Measurements from ENCODE around the gene SPAG7. TPM values are rescaled to one million over a fixed set of nuclear protein-coding genes. Genes with fewer than 3 reads are reported as not detected.

Gene SPAG7
- polyA plus RNA-seq, 1 of the 3 experiments (the other 2 are of a cell fraction): 133 TPM

DNA sequence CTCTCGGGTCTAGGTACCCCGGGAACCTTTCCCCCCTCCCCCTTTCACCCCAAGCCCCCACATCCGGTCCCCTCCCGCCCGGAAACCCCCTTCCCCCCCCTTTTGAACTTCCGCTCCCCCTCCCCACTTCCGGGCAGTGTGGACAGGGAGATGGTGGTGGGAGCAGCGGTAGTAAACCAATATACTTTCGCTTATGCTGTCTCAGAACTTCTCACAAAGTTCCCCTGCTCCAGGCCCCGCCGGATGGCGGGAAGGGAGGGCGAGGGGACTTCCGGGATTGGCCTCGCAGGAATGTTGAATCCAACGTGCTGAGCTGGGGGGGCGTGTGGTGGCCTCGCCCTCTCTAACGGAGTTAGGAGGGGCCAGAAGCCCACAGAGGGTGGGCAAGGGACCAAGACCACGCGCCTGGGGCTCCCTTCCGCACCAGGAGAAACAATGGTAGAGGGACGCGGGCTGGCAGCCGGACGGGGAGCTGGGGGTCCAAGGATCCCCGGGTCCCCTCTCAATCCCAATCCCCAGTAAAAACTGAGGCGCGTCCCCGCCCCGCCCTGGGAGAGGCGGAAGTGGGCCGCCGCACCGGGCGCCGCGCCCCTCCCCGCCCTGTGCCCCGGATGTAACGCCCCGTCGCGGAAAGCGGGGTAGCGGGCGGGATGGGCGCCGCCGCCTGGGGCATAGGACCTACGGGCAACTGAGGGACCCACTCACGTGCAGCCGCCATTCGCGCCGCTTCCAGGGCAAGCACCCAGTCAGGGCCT lies 20.0 kb downstream of the SPAG7 start:
- Histone ChIP-seq H3F3A (replicated peaks; ENCODE audit: insufficient read depth) (peaks cover 63% of the 10 kb centered on the region), H3K4me1 (ENCODE audit: control insufficient read depth in 1 of 2, insufficient read depth in 2 of 2, low read depth in 1 of 2, low read length in 1 of 2) (peaks cover 23 to 44% of the 10 kb centered on the region in 2 experiments), H3K4me2 (peak overlapping the region; percentile 98), H3K27me3 (ENCODE audit: insufficient read depth) (no peaks in the 10 kb centered on the region), H2AFZ (ENCODE audit: low read depth) (no peak overlapping the region), H3K27ac (ENCODE audit: low read depth in 2 of 2, low read length in 1 of 2) (peak overlapping the region; percentile 97 to 100), H3K9me3 (no peaks in the 10 kb centered on the region), H3K79me2 (ENCODE audit: insufficient read depth) (peaks cover 82% of the 10 kb centered on the region), H3K4me3 (ENCODE audit: low read depth in 2 of 2, low read length in 1 of 2) (peak overlapping the region; percentile 79 to 99), H3K36me3 (replicated peaks in 1 of 2; ENCODE audit: control insufficient read depth in 1 of 2, insufficient read depth in 2 of 2, low read length in 1 of 2) (peaks cover 33 to 39% of the 10 kb centered on the region in 2 experiments), H3K9ac (peak overlapping the region; percentile 99), H3K9me2 (no peaks in the 10 kb centered on the region), H4K20me1 (ENCODE audit: insufficient read depth) (peaks cover 45% of the 10 kb centered on the region)
- CTCF ChIA-PET: interaction anchor here (0.7 to 1.5 kb wide), 5 partner anchors 13 to 59 kb away, joined by 3 to 4 read pairs (median 3); no protein-coding TSS in a partner anchor
- POLR2A ChIA-PET: interaction anchor here (0.7 to 4.3 kb wide), 2 partner anchors 20 to 39 kb away, joined by 4 to 32 read pairs; partner anchors contain the start of gene SPAG7
- DNase-seq: peak; percentile 81
- WGBS (ENCODE audit: low lambda C conversion rate): 2% methylated on average over 13 of the region's 56 CpGs
- TF ChIP-seq SIN3A (IDR thresholded peaks at IDR 0.05; ENCODE audit: borderline replicate concordance, low read depth, low read length) (peak; percentile 71; the same call in 1 of the 2 replicates), EP300 (IDR thresholded peaks at IDR 0.05; ENCODE audit: borderline replicate concordance in 1 of 2, low read depth in 1 of 2, low read length in 1 of 2) (no peak), RAD21 (IDR thresholded peaks at IDR 0.05; ENCODE audit: low read length) (no peak), MXI1 (IDR thresholded peaks at IDR 0.05; ENCODE audit: low read depth, low read length) (peak; percentile 67; the same call in 1 of the 2 replicates), CHD2 (IDR thresholded peaks at IDR 0.05; ENCODE audit: low read length, partially characterized antibody) (no peak), EZH2phosphoT487 (IDR thresholded peaks at IDR 0.05; ENCODE audit: borderline replicate concordance, low read depth) (no peak), RCOR1 (IDR thresholded peaks at IDR 0.05; ENCODE audit: low read length) (no peak), NRF1 (IDR thresholded peaks at IDR 0.05; ENCODE audit: low read depth, low read length) (no peak), RFX5 (IDR thresholded peaks at IDR 0.05; ENCODE audit: low read length) (no peak), TCF12 (IDR thresholded peaks at IDR 0.05) (no peak), POLR2AphosphoS5 (IDR thresholded peaks at IDR 0.05; ENCODE audit: low read depth, low read length) (peak; percentile 65), ELF1 (IDR thresholded peaks at IDR 0.05) (peak; percentile 69), FOXJ3 (CRISPR knock-in tag; IDR thresholded peaks at IDR 0.05) (no peak), JUND (IDR thresholded peaks at IDR 0.05) (no peak), YY1 (IDR thresholded peaks at IDR 0.05; ENCODE audit: low read depth) (no peak), SMC3 (IDR thresholded peaks at IDR 0.05; ENCODE audit: low read depth, low read length) (no peak)
- TF ChIP-seq, protein P1, sequence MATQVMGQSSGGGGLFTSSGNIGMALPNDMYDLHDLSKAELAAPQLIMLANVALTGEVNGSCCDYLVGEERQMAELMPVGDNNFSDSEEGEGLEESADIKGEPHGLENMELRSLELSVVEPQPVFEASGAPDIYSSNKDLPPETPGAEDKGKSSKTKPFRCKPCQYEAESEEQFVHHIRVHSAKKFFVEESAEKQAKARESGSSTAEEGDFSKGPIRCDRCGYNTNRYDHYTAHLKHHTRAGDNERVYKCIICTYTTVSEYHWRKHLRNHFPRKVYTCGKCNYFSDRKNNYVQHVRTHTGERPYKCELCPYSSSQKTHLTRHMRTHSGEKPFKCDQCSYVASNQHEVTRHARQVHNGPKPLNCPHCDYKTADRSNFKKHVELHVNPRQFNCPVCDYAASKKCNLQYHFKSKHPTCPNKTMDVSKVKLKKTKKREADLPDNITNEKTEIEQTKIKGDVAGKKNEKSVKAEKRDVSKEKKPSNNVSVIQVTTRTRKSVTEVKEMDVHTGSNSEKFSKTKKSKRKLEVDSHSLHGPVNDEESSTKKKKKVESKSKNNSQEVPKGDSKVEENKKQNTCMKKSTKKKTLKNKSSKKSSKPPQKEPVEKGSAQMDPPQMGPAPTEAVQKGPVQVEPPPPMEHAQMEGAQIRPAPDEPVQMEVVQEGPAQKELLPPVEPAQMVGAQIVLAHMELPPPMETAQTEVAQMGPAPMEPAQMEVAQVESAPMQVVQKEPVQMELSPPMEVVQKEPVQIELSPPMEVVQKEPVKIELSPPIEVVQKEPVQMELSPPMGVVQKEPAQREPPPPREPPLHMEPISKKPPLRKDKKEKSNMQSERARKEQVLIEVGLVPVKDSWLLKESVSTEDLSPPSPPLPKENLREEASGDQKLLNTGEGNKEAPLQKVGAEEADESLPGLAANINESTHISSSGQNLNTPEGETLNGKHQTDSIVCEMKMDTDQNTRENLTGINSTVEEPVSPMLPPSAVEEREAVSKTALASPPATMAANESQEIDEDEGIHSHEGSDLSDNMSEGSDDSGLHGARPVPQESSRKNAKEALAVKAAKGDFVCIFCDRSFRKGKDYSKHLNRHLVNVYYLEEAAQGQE (IDR thresholded peaks at IDR 0.05; ENCODE audit: low read depth, low read length): no peak
- TF ChIP-seq, protein P2, sequence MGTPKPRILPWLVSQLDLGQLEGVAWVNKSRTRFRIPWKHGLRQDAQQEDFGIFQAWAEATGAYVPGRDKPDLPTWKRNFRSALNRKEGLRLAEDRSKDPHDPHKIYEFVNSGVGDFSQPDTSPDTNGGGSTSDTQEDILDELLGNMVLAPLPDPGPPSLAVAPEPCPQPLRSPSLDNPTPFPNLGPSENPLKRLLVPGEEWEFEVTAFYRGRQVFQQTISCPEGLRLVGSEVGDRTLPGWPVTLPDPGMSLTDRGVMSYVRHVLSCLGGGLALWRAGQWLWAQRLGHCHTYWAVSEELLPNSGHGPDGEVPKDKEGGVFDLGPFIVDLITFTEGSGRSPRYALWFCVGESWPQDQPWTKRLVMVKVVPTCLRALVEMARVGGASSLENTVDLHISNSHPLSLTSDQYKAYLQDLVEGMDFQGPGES (IDR thresholded peaks at IDR 0.05; ENCODE audit: low read depth, low read length): no peak
- TF ChIP-seq, protein P3, sequence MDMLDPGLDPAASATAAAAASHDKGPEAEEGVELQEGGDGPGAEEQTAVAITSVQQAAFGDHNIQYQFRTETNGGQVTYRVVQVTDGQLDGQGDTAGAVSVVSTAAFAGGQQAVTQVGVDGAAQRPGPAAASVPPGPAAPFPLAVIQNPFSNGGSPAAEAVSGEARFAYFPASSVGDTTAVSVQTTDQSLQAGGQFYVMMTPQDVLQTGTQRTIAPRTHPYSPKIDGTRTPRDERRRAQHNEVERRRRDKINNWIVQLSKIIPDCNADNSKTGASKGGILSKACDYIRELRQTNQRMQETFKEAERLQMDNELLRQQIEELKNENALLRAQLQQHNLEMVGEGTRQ (IDR thresholded peaks at IDR 0.05; ENCODE audit: borderline replicate concordance, low read depth, low read length): no peak
- TF ChIP-seq, protein P4, sequence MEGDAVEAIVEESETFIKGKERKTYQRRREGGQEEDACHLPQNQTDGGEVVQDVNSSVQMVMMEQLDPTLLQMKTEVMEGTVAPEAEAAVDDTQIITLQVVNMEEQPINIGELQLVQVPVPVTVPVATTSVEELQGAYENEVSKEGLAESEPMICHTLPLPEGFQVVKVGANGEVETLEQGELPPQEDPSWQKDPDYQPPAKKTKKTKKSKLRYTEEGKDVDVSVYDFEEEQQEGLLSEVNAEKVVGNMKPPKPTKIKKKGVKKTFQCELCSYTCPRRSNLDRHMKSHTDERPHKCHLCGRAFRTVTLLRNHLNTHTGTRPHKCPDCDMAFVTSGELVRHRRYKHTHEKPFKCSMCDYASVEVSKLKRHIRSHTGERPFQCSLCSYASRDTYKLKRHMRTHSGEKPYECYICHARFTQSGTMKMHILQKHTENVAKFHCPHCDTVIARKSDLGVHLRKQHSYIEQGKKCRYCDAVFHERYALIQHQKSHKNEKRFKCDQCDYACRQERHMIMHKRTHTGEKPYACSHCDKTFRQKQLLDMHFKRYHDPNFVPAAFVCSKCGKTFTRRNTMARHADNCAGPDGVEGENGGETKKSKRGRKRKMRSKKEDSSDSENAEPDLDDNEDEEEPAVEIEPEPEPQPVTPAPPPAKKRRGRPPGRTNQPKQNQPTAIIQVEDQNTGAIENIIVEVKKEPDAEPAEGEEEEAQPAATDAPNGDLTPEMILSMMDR (IDR thresholded peaks at IDR 0.05): no peak
- TF ChIP-seq, protein P5, sequence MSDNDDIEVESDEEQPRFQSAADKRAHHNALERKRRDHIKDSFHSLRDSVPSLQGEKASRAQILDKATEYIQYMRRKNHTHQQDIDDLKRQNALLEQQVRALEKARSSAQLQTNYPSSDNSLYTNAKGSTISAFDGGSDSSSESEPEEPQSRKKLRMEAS (IDR thresholded peaks at IDR 0.05; ENCODE audit: low read depth): peak; percentile 64
- TF ChIP-seq, protein P6, sequence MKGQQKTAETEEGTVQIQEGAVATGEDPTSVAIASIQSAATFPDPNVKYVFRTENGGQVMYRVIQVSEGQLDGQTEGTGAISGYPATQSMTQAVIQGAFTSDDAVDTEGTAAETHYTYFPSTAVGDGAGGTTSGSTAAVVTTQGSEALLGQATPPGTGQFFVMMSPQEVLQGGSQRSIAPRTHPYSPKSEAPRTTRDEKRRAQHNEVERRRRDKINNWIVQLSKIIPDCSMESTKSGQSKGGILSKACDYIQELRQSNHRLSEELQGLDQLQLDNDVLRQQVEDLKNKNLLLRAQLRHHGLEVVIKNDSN (IDR thresholded peaks at IDR 0.05; ENCODE audit: borderline replicate concordance, low read depth): no peak

Data from SK-N-SH (cell line).